GM18867 (cell line): ENCODE results near the gene STAU1.
A peak's percentile ranks its signal among the peaks of the same experiment; 100 is the strongest.
"Not testable (repeated sequence)": the region's sequence is repeated elsewhere in the genome, so short reads cannot be mapped to it uniquely, and the experiment has no call there.

Experiments
- ATAC-seq: cut with Tn5 transposase; IDR thresholded peaks from one replicate; pipeline ENCODE4 v1.9.1; 2021; ENCODE audit warnings: mild to moderate bottlenecking, moderate library complexity; ENCODE audit not compliant: unreplicated experiment

Gene STAU1, protein sequence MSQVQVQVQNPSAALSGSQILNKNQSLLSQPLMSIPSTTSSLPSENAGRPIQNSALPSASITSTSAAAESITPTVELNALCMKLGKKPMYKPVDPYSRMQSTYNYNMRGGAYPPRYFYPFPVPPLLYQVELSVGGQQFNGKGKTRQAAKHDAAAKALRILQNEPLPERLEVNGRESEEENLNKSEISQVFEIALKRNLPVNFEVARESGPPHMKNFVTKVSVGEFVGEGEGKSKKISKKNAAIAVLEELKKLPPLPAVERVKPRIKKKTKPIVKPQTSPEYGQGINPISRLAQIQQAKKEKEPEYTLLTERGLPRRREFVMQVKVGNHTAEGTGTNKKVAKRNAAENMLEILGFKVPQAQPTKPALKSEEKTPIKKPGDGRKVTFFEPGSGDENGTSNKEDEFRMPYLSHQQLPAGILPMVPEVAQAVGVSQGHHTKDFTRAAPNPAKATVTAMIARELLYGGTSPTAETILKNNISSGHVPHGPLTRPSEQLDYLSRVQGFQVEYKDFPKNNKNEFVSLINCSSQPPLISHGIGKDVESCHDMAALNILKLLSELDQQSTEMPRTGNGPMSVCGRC

DNA sequence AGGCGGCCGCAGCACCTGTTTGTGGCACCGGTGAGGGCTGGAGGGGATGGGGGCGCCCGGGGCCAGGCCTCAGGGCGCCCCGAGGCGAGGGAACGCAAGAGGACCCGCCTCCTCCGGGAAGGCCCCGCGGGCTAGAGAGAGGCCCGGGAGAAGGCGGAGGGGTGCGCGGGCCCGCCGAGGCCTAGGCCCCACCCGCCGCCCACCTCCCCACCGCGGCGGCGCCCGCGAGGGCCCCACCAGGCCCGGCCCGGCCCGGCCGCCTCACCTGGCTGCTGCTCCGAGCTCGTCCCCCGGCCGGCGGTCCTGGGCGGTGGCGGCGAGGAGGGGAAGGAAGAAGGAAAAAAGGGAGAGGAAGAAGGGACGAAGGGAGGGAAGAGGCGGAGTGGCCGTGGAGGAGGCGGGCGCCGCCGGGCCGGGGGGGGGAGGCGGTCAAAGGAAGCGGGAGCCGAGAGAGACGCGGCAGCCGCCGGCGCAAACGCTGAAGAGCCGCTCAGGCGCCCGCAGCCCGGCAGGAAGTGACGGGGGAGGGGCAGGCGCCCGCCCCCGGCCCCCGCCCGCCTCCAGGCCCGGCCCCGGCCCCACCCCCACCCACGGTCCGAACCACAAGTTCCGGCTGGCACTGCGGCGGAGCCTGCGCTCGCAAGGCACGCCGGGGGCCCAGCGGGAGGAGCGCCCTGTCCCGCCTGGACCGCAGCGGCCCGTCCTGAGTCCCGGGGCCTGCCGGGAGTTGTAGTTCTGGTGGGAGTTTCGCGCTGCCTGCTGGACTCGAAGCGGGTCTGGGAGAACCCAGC, at the start of gene STAU1:
Gene STAU1 (minus strand): TSS at position 484 of the 791 bp plus-strand sequence. CDS start 22,133 bp downstream, outside the sequence.
- peak; percentile 90 for ATAC-seq

DNA sequence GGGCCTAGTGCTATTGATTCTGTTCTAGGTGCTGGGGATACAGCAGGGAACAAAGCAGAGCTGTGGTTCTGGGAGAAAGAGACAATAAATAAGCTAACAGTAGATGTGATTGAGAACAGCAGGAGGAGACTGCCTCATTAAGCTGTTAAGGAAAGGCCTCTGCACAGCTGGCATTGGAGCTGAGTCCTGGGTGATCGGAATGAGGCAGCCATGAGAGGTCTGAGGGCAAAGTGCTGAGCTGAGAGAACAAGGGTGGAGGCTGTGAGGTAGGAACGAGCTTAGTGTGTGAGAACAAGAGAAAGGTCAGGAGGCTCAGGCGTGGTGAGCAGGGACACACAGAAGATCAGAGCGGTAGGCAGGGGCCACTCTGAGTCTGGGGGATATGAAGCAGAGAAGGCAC, 49.4 kb upstream of the STAU1 start:
- no peak for ATAC-seq

DNA sequence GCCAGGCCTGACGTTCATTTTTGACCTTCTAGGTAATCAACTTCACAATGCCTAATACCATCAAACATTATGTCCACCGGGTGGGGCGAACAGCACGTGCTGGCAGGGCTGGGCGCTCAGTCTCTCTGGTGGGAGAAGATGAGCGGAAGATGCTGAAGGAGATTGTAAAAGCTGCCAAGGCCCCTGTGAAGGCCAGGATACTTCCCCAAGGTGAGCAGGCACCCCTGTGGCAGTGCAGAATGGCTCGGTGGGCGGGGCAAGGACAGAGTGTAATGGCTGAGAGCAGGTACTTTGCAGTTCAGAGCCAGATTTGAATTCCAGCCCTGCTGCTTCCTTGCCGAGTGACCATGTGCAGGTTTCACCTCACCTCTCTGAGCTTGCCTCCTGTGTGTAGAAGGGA, 48.2 kb upstream of the STAU1 start:
- ATAC-seq, result no peak

DNA sequence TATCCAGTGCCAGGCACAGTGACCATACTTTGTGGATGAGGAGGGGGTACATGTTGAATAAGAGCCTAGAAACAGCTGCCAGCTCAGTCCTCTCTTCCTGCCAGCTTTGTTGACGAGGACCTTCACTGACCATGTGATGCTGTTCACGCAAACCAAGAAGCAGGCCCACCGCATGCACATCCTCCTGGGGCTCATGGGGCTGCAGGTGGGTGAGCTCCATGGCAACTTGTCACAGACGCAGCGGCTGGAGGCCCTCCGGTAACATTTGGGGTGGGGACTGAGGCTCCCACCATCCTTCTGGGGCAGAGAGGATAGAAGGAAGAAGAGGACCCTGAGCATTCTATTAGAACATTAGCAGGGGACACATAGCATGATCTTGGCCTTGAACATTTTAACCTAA, 46.7 kb upstream of the STAU1 start:
- ATAC-seq, result no peak

DNA sequence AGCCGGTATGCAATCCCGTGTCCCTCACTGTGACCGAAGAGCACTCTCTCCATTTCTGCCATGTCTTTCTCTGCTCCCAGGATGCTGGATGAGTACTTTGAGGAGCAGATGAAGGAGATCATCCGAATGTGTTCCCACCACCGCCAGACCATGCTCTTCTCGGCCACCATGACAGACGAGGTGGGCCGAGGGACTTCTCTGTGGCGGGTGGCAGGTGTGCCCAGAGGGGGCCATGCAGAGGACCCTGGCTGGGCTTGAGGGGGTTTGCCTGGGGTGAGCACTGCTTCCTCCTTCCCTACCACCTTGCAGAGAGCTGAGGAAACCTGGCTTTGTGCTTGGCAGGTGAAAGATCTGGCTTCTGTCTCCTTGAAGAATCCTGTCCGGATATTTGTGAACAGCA, 45.1 kb upstream of the STAU1 start:
- no peak for ATAC-seq

DNA sequence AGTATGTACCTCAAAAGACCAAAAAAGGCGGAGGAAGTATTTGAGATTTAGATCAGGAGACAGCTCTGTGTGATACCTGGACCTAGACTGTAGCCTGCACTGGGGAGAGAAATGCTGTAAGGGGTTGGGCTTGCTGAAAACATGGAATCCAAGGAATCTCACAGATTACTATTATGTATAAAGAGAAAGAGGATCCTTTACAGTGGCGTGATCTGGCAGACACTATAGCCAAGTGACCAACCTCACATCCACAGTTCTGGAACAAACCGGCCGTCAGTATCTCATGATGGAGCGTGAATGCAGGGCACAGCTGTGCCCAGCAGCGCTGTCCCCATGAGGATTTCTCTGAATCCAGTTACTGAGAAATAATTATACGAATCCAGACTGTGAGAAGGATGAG, 43.3 kb upstream of the STAU1 start:
- ATAC-seq, result no peak

DNA sequence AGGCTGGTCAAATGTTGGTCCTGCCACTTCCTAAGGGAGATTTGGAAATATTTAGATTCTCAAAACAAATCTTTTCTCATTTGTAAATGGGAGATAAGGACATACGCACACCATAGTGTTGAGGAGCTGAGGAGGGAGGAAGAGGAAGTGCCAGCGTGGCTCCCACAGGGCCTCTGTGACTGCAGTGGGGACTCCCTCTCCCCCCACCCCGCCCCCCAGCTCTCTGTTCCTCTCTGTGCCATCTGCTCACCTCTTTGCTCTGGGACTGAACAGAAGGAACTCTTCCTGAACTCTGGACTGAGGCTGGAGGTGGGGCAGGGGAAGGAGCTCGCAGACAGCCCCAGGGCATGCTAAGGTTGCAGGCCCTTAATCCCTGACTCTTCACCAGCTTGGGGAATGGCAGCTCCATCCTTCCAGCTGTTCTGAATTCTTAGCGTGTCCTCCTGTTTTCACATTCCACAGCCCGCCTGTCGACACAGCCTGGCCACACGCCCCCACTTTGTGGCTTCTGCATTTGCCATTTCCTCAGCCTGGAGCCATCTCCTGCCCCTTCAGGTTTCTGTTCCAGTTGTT, 42.5 kb upstream of the STAU1 start:
- no peak for ATAC-seq

DNA sequence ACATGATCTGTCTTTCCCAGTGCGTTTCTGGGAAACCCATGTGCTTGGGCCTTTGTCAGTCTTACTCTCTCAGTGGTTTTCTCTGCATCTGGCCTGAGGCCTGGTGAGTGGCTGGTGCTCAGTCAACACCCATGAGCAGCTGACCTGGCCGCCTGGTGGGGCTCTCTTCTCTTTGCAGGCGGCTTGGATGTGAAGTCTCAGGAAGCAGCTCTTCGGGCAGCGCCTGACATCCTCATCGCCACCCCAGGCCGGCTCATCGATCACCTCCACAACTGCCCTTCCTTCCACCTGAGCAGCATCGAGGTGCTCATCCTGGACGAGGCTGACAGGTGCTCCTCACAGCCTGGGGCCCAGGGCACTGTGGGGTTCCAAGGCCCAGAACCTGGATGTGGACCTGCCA, 41.9 kb upstream of the STAU1 start:
- ATAC-seq, result no peak

DNA sequence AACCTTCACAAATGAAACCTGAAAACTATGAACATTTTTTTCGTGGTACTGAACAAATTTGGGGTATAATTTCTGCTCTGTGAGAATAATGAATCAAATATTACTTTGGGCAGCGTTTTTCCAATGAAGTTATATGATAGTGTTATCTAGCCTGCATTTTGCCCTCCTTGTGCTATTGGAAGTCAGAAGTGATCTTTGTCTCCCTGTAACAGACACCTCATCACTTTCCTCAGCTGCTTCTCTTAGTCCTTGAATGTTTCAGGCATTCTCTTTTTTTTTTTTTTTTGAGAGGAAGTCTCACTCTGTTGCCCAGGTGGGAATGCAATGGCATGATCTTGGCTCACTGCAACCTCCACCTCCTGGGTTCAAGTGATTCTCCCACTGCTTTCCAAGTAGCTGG, 41.2 kb upstream of the STAU1 start:
- ATAC-seq, result no peak

DNA sequence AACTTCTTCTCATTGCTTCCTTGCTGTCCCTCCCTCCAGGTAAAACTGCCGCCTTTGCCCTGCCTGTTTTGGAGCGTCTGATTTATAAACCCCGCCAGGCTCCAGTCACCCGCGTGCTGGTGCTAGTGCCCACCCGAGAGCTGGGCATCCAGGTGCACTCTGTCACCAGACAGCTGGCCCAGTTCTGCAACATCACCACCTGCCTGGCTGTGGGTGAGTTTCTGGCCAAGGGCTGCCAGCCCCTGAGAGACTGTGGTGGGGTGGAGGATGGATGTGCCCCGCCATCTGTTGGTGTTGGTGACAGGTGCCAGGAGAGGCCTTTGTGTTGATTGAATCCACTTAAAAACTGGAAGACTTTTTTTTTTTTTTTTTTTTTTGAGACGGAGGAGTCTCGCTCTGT, 40.5 kb upstream of the STAU1 start:
- ATAC-seq, result no peak

DNA sequence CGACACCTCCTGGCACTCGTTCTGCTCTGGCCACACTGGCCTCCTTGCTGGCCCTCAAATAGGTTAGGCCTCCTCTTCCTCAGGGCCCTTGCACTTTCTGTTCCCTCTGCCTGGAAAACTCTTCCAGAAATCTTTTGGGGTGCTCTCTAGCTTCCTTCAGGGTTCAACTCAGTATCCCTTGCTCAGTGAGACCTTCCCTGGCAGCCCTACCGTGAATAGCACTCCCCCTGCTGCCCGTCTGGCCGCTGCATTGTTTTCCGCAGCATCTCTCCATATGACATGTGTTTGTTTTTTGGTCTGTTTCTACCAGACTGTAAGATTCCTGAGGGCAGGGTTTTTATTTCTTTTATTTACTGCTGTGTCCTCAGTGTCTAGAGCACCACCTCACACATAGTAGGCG, 37.8 kb upstream of the STAU1 start:
- no peak for ATAC-seq

DNA sequence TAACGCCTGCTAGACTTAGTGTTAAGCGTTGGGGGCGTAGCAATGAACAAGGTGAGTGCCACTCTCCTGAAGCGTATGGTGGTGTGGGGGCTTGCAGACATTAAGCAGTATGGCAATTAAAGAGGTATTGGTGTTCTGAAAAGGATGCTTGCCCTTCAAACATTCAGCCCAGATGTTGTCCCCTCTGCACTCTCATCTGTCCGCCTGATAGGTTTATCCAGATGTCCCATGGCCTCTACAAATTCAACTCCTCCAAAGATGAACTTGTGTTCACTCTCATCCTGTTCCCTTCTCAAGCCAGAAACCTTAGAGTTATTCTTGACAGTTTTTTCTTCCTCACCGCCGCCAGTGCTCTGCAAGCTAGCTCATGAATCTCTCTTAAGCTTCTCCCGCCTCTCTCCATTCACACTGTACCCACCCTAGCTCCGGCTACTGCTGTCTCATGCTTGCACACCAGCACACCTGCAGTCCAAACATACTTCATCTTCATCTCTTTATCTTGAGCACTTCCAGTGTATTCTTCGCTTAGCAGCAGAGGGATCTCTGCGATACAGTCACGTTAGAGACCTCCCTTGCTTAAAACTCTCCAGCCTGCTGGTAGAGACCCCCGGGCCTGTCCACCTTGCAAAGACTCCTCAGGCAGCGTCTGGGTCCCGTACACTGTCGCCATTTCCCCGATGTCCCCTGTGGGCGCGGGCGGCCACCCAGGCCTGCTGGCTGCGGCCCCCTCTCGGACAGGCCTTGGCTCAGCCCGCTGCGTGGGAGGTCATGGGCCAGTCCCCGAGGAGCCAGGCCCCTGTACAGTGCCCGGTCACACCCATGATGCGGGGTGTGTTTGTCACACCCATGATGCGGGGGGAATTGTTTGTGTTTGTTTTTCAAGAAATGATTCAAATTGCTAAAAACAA, 32.0 kb upstream of the STAU1 start:
- no peak for ATAC-seq

DNA sequence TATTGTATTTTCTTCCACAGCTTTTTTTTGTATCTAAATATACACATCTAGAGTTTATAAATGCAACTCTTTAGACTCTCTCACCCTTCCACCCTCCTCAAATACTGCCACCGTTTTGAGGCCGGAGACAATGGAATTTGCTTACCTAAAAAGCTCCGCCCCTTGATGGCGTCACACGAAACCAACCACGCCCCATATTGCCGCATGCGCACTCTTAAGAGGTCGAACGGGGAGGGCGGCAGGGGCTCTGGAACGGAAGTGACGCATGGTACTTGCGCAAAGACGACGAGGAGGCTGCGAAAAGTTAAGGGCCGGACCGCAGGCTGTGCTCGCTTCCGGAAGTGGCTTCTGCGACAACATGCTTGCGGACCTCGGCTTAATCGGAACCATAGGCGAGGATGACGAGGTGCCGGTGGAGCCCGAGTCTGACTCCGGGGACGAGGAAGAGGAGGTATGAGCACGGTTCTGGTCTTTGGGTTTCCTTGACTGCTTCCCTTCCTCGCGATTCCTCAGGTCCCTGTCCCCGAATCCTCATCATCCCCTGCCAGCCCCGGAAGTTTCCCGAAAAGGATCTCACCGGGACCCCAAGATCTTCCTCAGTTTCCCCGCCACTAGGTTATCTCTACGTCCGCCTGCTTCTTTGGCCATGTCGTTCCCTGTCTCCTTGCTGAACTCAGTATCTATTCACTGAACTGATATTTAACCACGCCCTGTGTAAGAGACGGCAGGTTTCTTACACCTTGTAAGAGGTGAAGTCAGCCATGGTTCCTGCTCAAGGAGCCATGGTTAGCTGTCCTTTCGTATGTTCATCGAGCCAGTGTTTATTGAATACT, 31.2 kb upstream of the STAU1 start, which contains the start of gene DDX27:
Gene DDX27 (plus strand): TSS at position 326 of the 833 bp plus-strand sequence. CDS start 33 bp downstream, at position 359.
- ATAC-seq, result peak; percentile 89

DNA sequence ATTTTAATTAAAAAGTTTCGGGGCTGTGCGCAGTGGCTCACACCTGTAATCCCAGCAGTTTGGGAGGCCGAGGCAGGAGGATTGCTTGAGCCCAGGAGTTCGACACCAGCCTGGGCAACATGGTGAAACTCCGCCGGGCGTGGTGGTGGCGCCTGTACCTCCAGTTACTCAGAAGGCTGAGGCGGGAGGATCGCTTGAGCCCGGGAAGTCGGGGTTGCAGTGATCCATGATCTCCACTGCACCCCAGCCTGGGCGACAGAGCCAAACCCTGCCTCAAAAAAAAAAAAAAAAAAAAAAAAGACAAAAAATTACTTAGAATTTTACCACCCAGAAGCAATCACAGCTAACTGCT, 30.6 kb upstream of the STAU1 start:
- not testable (repeated sequence) for ATAC-seq

DNA sequence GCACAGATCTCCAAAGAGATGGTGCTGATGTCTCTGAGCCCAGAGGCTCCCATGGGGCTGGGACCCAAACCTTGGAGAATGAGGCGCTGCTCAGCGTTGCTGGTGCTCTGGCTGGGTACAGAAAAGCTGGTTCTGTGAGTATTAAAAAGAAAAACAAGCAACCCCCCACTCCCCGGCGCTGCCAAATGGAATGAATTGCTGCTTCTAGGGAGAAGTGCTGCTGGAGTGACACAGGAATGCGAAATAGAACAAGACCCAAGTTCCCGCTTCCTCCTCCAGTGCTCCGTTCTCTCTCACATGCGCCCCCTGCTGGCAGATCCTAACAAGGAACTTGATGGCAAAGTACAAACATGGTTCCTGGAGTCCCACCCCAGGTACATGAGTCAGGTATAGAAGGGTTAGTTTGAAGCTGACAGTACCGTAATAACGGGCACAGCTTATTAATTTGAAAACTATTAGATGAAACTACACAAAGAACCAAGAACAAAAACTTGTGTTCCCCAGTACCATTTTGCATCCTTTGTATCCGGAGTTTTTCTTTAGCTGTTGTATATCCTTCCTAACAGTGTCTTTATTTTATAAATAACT, 29.0 kb upstream of the STAU1 start:
- ATAC-seq, result no peak

DNA sequence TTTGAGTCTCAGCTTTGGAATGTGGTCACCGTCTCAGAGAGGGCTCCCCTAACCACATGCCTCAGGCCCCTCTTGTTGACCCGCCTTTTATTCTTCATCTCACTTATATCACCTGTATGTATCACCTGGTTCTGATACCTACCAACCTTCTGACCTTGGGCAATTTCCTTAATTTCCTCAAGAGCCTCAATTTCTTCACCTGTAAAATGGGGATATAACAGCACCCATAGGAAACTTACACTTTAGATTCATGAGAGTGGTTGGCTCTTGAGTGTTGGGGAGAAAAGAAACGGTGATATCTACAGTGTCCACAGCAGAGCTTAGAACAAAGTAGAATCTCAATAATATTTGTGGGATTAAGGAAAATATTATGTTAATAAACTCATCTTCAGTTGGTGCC, 27.1 kb upstream of the STAU1 start:
- no peak for ATAC-seq

DNA sequence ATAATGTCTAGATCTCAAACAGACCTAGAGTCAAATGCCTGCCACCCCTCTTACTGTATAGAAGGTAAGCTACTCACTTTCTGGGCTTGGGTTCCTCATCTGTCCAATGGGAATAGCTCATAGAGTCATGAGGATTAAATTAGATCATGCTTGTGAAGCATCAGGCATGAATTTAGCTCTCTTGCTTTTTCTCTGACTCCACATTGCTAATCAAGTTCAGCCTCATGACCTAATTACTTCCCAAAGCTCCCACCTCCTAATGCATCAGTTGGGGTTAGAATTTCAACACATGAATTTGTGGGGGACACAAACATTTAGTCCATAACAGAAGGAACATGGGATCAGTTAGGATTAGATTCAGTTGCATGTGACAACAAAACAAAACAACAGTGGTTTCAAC, 26.4 kb upstream of the STAU1 start:
- ATAC-seq, result no peak

DNA sequence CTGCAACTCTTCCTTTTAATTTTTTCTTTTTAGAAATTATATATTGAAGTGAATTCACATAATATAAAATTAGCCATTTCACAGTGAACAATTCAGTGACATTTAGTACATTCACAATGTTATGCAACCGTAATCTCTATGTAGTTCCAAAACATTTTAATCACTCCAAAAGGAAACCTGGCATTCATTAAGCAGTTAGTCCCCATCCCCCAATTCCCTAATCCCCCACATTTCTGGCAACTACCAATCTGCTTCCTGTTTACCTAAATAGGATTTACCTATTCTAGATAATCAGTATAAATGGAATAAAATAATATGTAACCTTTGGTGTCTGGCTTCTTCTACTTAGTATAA, 22.6 kb upstream of the STAU1 start:
- no peak for ATAC-seq

DNA sequence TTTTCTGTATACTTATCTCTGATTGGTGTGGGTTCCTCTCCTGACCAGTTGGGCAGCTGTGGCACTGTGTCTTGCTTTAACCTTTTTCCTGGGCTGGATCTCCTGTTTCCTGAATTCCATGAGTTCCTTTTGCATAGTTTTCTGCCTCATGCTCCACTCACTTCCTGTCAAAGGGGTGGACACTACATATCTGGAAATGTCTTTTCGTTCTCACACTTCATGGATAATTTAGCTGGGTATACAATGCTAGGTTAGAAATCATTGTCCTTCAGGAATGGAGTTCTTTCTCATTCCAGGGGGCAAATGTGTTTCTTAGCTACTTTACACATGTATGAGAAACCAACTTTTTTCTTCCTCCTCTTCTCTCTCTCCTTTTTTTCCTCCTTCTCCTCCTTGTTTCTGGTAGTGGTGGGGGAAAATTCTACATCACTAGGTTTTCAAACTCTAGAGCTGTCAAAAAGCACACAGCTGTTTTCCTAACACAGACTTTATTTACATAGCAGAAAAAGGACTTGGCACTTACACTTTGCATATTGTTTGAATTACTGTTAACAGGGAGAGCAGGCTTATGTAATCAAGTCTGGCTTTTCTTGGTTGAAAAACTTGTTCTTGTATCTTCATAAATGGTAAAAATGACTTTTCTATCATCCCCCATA, 22.1 kb upstream of the STAU1 start:
- no peak for ATAC-seq
